ENCODE measurements around the gene ZCRB1.
"Not testable (repeated sequence)": the region's sequence is repeated elsewhere in the genome, so short reads cannot be mapped to it uniquely, and the experiment has no call there.

ZCRB1 gene

GRCh38 chr12:42325653-42326474 is at the start of gene ZCRB1, which contains the start of gene PPHLN1:
Gene ZCRB1 (minus strand): TSS chr12:42326094. CDS start chr12:42324102, 1,992 bp downstream.
Gene PPHLN1 (plus strand): TSS chr12:42326167. CDS start chr12:42335903, 9,736 bp downstream.
- peak; percentile 78 for DNase-seq

DNA sequence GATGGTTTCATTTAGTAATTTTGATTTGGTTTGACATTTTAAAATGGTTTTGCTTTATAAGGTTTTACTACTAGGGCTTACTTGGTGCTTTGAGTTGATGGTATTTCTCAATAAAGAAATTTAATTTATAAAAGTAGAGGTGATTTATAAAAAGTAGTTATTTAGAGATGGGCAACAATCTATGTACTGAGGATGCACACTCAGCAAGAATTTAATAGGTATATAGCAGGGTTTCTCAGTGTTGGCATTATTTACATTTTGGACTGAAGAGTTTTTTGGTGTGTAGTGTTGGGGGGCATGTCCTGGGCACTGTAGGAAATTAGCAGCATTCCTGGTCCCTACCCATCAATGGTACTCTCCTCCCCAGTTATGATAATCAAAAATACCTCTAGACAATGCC is 47.8 kb upstream of the ZCRB1 start:
- DNase-seq, result no peak

DNA sequence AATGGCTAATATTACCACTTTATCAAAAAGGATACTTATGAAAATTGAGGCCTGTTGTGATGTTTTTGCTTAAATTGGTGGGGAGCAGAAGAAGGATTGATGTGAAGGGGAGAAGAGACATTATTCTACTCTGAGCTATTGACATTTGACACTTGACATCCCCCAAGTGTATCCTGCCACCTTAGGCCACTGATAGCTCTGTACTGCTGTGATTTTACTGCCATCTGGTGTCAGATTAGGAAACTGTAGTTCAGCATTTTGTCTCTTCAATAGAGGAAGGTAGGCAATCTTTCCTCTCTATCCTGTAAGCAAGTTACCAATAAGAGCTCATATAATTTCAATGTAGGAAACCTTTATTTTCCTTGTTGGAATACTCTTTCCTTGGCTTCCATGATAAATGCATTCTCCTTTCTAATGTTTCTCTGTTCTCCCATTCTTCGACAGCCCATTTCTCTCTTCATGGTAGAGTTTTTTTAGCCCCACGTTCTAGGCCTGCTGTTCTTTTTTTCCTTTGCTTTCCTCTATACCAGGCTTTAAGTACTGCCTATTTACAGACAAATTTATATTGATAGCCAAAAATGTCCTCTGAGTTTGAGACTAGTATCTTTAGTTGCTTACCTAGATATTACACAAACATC is 46.4 kb upstream of the ZCRB1 start:
- no peak for DNase-seq

- no peak for DNase-seq
These were observed 44.1 kb upstream of the ZCRB1 start for GRCh38 chr12:42370013-42370412.

DNA sequence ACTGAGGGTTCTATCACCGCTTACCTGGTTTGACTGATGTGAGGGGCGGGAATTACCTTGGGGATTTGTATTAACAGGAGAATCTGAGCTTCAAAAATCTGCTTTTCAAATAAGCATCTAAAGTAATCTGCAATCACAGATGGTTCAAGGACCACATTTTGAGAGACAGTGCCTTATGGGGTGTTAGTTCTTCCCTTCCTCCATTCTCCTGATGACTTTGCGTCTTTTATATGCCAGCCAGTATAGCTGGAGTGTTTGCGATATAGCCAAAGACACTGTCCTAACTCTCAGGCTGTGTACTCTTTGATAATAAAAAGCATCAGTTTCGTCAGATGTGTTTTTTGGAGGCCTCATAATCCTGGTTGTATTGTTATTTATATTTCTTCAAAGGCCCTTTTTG is 39.6 kb upstream of the ZCRB1 start:
- no peak for DNase-seq

- no peak for DNase-seq
These were observed 38.8 kb upstream of the ZCRB1 start for GRCh38 chr12:42364692-42365091.

DNA sequence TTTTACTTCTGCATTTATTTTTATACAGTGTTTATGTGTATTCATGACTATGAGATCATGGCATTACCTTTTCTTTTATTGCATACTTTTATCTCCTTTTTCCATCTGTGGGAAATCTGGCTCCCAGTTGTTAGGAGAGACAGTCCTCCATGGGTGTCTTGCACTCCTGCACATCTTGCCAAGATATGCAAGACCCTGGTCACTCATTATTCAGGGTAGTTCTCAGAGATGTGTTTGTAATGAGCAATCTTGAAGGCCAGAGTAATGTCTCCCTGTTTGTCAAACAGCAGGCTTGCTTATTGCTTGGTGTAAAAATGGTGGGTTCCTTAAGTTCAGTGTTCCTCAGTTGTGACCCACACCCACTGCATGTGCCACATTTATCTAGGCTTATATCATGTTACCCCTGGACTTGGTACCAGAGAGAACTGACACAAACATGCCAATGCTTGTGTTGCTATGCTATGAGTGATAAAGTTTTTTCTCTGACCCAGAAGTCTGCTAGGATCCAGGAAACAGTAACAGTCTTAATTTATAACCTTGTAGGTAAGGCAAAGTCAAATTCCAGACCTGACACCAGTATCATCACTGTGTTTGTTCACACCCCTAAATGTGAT is 36.9 kb upstream of the ZCRB1 start:
- no peak for DNase-seq

GRCh38 chr12:42361909-42362646 is 36.2 kb upstream of the ZCRB1 start:
- DNase-seq, result no peak

DNA sequence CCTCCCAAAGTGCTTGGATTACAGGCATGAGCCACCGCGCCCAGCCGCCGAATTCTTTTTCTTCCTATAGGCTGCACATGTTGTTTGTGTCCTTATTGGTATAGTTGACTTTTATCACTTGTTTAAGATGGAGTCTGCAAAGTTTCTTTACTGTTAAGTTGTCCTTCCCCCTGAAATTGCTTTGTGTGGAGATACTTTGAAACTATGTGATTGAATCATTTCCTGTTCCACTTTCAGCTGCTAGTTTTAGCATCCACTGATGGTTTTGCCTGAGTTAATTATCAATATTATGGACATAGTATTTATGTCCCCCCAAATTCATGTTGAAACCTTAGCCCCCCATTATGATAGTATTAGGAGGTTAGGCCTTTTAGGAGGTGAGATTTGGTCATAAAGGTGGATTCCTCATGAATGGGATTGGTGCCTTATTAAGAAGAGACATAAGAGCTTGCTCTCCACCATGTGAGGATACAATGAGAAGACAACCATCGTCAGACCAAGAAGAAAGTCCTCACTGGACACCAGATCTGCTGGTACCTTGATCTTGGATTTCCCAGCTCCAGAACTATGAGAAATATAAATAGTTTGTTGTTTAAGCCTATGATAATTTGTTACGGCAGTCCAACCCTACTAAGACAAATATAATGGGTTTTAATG is 35.0 kb upstream of the ZCRB1 start:
- DNase-seq, result no peak

DNA sequence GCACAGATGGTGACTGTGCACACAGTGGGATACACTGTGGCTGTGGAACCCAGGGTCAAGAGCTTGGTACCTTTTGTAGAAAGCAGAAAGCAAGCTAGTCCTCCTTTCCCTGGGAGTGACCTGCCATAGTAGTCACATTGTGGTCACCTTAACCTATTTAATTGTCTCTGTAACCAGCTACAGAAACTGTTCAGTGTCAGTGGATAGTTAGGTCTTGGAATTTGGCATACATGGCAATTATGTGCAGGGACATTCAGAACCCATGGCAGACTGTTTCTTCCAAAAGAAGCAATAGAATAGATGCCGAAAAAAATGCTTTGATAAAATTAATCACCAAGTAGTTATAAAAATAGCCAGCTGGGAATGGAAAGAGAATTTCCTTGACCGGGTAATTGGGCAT is 30.4 kb upstream of the ZCRB1 start:
- DNase-seq, result no peak

DNA sequence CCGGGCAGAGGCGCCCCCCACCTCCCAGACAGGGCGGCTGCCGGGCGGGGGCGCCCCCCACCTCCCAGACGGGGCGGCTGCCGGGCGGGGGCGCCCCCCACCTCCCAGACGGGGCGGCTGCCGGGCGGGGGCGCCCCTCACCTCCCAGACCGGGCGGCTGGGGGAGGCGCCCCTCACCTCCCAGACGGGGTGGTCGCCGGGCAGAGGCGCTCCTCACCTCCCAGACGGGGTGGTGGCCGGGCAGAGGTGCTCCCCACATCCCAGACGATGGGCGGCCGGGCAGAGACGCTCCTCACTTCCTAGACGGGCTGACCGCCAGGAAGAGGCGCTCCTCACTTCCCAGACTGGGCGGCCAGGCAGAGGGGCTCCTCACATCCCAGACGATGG is 24.1 kb upstream of the ZCRB1 start:
- not testable (repeated sequence) for DNase-seq

DNA sequence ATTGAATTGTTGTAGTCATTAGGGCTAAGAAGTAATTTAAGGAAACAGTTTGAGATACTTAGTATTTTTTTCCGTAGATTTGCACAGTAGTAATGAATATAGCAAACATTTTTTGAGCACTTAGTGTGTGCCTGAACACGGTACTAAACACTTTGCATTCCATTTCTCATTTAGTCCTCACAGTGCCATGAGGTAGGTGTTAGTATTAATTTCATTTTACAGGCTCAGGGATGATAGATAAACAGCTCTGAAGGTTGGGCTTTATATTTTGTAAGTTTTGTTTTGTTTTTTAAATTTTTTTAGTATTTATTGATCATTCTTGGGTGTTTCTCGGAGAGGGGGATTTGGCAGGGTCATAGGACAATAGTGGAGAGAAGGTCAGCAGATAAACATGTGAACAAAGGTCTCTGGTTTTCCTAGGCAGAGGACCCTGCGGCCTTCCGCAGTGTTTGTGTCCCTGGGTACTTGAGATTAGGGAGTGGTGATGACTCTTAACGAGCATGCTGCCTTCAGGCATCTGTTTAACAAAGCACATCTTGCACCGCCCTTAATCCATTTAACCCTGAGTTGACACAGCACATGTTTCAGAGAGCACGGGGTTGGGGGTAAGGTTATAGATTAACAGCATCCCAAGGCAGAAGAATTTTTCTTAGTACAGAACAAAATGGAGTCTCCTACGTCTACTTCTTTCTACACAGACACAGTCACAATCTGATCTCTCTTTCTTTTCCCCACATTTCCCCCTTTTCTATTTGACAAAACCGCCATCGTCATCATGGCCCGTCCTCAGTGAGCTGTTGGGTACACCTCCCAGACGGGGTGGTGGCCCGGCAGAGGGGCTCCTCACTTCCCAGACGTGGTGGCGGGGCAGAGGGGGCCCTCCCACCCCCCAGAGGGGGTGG is 23.5 kb upstream of the ZCRB1 start:
- DNase-seq, result not testable (repeated sequence)

DNA sequence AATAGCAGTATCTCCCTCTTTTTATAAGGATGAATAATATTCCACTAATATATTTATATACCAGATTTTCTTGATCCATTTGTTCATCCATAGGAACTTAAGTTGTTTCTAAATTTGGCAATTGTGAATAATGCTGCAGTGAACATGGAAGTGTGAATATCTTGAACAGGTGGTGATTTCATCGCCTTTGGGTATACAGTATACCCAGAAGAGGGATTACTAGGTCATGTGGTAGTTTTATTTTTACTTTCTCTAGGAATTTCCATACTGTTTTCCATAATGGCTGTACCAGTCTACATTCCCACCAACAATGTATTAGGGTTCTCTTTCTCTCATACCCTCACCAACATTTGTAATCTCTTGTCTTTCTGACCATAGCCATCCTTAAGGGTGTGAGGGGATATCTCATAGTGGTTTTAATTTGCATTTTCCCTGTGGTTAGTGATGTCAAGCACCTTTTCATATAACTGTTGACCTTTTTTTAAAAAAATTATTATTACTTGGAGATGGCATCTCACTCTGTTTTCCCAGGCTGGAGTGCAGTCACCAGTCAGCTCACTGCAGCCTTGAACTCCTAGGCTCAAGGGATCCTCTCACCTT is 20.6 kb upstream of the ZCRB1 start:
- DNase-seq, result no peak

GRCh38 chr12:42343721-42344120 is 17.8 kb upstream of the ZCRB1 start:
- DNase-seq, result no peak

- no peak for DNase-seq
These were observed 16.1 kb upstream of the ZCRB1 start for GRCh38 chr12:42342028-42342427.

- no peak for DNase-seq
These were observed 12.4 kb upstream of the ZCRB1 start for GRCh38 chr12:42338280-42338679.

GRCh38 chr12:42336286-42336685 is 10.4 kb upstream of the ZCRB1 start:
- DNase-seq, result no peak

- DNase-seq, result no peak
These were observed 6.7 kb upstream of the ZCRB1 start for GRCh38 chr12:42332301-42333285.

DNA sequence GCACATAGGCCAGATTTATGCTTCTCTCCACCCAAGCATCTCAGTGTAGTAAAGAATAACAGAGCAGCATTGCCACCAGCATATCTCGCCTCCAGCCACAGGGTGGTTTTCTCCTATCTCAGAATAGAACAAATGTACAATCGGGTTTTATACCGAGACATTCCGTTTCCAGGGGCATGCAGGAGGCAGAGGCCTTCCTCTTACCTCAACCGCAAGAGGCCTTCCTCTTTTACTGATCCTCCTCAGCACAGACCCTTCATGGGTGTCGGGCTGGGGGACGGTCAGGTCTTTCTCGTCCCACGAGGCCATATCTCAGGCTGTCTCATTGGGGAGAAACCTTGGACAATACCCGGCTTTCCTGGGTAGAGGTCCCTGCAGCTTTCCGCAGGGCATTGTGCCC is 4.2 kb upstream of the ZCRB1 start:
- DNase-seq, result not testable (repeated sequence)

GRCh38 chr12:42327227-42327590 is 1.3 kb upstream of the ZCRB1 start:
- DNase-seq, result no peak

Data from activated T-cell treated with anti-CD3 and anti-CD28 coated beads, Interleukin-2, amount 50 U/mL, for 1 hour (primary cell).